Ecto neural progenitor cell (in vitro differentiated cells): ENCODE data around the gene EPOP.
A peak's percentile ranks its signal among the peaks of the same experiment; 100 is the strongest.

Experiments used
- DNase-seq: peaks from one replicate; pipeline ENCODE4 v3.0.0-alpha.2; 2018; ENCODE audit warnings: low spot score

The EPOP gene

GRCh38 chr17:38705803-38706504 is 31.2 kb upstream of the EPOP start:
- peak; percentile 71 for DNase-seq

DNA sequence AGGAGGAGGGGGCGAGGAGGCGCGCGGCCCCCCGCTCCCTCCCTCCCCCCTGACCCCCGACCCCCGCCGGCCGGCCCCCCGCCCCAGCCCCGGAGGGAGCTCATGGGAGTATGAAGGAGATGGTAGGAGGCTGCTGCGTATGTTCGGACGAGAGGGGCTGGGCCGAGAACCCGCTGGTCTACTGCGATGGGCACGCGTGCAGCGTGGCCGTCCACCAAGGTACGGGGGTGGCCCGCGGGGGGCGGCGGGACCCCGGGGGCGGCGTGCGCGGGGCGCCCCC is 30.7 kb upstream of the EPOP start:
- DNase-seq = peak; percentile 78

- peak; percentile 87 for DNase-seq
Measured at GRCh38 chr17:38704606-38705522, 30.1 kb upstream of the EPOP start, which contains the start of gene MLLT6. MLLT6 (plus strand) TSS chr17:38705273; CDS start chr17:38705633, 360 bp downstream.

DNA sequence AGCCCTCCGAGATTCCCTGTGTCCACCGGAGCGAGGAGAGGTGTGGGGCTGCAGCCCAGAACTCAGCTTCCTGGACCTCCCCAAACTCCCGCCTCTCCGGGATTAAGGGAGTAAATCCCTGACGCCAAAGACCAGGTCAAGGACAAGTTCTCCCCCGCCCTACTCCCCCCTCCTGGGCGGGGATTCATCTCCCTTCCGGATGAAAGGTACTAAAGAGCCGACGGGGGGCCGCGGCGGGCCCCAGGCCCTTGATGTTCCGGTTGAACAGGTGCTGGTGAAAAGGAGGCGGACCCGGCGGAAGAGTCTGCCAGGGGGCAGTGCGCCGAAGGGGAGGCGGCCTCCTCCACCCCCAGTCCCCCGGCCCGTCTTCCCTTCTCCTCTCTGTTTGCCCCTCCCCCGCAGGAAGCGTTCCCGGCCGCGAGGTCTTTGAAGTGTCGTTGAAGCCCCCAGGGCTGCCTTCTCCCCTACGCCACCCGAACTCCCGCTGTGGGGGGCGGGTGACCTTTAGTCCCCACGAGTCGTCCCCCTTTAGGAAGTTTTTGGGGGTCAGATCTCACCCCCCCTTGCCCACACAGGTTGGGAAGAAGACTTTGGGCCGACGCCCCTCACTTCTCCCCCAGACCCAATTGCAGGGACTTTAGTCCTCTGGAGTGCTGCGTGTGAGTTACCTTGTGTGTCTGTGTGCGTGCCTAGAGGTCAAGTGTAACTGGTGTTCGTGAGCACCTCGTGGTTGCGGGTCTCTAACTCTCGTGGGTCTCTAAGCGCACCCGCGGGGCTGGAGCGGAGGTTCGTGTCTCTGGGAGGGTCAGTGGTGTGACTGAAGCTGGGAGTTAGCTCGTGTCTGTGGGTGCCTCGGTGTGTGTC is 29.2 kb upstream of the EPOP start:
- peak; percentile 85 for DNase-seq

GRCh38 chr17:38702916-38703741 is 28.4 kb upstream of the EPOP start:
- peak; percentile 61 for DNase-seq

GRCh38 chr17:38702166-38702915 is 27.6 kb upstream of the EPOP start:
- DNase-seq = peak; percentile 90

GRCh38 chr17:38701504-38702165 is 26.9 kb upstream of the EPOP start:
- DNase-seq = no peak

- DNase-seq = no peak
Measured at GRCh38 chr17:38698760-38699159, 24.0 kb upstream of the EPOP start.

- DNase-seq = no peak
Measured at GRCh38 chr17:38697061-38697820, 22.5 kb upstream of the EPOP start.

DNA sequence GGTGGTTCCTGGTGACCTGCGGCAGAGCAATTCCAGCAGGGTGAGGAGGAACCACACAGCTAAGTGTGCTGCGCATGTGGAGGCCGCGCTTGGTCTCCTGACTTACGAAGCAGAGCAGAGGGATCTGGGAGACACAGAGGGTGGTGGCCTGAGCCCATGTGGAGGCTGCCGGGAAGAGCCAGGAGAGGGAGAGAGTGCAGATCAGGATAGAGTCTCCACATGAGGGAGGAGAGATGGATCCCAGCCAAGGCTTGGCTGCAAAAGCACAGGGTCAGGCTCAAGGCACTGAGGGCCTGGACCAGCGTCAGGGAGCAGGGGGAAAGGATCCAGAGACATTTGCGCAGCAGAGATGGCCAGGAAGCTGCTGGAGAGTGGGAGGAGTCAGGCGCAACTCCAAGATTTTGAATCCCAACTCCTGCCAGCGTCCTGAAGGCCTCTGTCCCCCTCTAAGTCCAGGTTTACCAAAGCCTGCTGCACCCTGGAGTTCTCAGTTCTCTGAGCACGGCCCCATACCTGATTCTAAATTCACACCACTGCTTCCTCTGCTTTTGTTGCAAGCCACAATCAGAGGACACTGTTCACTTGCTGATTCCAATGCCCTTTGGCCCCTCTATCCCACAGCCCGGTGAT is 19.1 kb upstream of the EPOP start:
- DNase-seq = no peak

DNA sequence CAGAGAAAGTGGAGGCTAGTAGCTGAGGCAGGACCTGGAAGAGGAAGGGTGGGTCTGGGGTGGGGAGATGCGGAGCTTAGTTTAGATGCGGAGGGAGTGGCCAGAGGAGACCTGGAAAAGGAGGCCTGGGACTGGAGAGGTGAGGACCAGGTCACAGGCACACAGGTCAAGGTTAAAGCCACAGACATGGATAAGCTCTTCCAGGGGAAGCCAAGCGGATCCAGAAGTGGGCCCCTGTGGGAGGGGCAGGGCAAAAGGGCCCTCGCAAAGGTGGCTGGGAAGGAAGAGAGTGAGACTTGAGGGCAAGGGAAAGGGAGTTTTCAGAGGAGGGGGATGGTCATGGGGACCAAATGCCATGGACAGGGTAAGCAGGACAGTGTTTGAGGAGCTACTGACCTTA is 16.4 kb upstream of the EPOP start:
- DNase-seq = no peak

- DNase-seq = no peak
Measured at GRCh38 chr17:38690386-38690785, 15.6 kb upstream of the EPOP start.

DNA sequence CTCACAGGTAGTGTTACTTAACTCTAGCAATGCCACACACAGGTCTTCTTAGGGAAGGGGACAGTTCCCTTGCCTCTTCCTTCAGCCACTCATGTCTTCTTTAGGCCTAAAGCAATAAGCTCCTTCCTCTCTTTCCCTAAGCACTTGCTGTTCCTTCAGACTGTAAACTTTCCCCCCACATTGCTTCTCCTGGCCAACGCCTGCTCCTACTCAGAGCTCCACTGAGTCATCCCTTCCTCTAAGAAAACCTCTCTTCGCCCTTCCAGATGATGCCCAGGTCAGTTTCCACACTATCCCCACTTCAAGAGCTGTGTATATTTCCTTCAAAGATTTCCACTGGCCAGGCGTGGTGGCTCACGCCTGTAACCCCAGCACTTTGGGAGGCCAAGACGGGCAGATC is 12.5 kb upstream of the EPOP start:
- no peak for DNase-seq

GRCh38 chr17:38685491-38685890 is 10.7 kb upstream of the EPOP start:
- DNase-seq = no peak

- no peak for DNase-seq
Measured at GRCh38 chr17:38681096-38681495, 6.3 kb upstream of the EPOP start.

GRCh38 chr17:38677819-38678218 is 3.1 kb upstream of the EPOP start:
- DNase-seq = no peak

GRCh38 chr17:38676706-38677504 is 2.1 kb upstream of the EPOP start:
- DNase-seq = peak; percentile 92
